SK-N-SH (cell line): ENCODE data around the gene OR2S2. TPM values are rescaled to one million over a fixed set of nuclear protein-coding genes. Genes with fewer than 3 reads are reported as not detected.

ENCODE experiments used
- CTCF ChIA-PET: fragments of 300-600, 350-600 bp; formaldehyde crosslinking; extraction: SDS; loops from one replicate; lab custom pipeline; 2021; lab: Yijun Ruan, JAX
- POLR2A ChIA-PET: fragments of 350-600 bp; sonication (Branson Sonifier 250); formaldehyde crosslinking; extraction: SDS; loops from one replicate; lab custom pipeline; 2020; ENCODE audit warnings: antibody characterized with exemption, inconsistent platforms; lab: Yijun Ruan, JAX
- DNase-seq: peaks from one replicate; pipeline ENCODE4 v3.0.0; 2012
- H2AFZ ChIP-seq: fragments of 200-600 bp; sonication (generic); 2 replicates; pipeline ENCODE4 v1.8.1; 2016; ENCODE audit warnings: antibody characterized with exemption, mild to moderate bottlenecking, low read depth
- H3F3A ChIP-seq: fragments of 200-600 bp; sonication (generic); replicated peaks from 2 replicates; pipeline ENCODE3; 2016; ENCODE audit warnings: antibody characterized with exemption, mild to moderate bottlenecking; ENCODE audit not compliant: insufficient read depth
- H3K27ac ChIP-seq, 2 experiments: fragments of 200-500 bp in 1 of 2; fragments of 200-600 bp in 1 of 2; sonication (Bioruptor generic) in 1 of 2; sonication (generic), shearing (Covaris generic) in 1 of 2; 2 replicates each; pipeline versions ENCODE4 v1.5.1 to v1.6.1; 2014 to 2016; ENCODE audit warnings: low read depth in 2 of 2, inconsistent platforms in 1 of 2, low read length in 1 of 2, mild to moderate bottlenecking in 1 of 2, mixed read lengths in 1 of 2
- H3K27me3 ChIP-seq: fragments of 200-600 bp; sonication (generic), shearing (Covaris generic); 2 replicates; pipeline ENCODE4 v1.6.1; 2016; ENCODE audit warnings: mixed run types; ENCODE audit not compliant: insufficient read depth
- H3K36me3 ChIP-seq, 2 experiments: fragments of 200-500 bp in 1 of 2; fragments of 200-600 bp in 1 of 2; sonication (Bioruptor generic) in 1 of 2; sonication (generic) in 1 of 2; replicated peaks in 1 of 2; 2 replicates each; pipeline versions ENCODE3 to v1.5.1; 2014 to 2016; ENCODE audit warnings: low read length in 1 of 2, mild to moderate bottlenecking in 1 of 2; ENCODE audit not compliant: insufficient read depth in 2 of 2, control insufficient read depth in 1 of 2
- H3K4me1 ChIP-seq, 2 experiments: fragments of 200-500 bp in 1 of 2; fragments of 200-600 bp in 1 of 2; sonication (Bioruptor generic) in 1 of 2; sonication (generic), shearing (Covaris generic) in 1 of 2; 2 replicates each; pipeline versions ENCODE4 v1.5.1 to v1.6.1; 2014 to 2016; ENCODE audit warnings: low read depth in 1 of 2, low read length in 1 of 2, mixed run types in 1 of 2; ENCODE audit not compliant: insufficient read depth in 2 of 2, control insufficient read depth in 1 of 2
- H3K4me2 ChIP-seq: fragments of 200-600 bp; sonication (generic), shearing (Covaris generic); 2 replicates; pipeline ENCODE4 v1.6.1; 2017; ENCODE audit warnings: mixed run types
- H3K4me3 ChIP-seq, 2 experiments: fragments of 200-500 bp in 1 of 2; fragments of 200-600 bp in 1 of 2; sonication (Bioruptor generic) in 1 of 2; sonication (generic), shearing (Covaris generic) in 1 of 2; 2 replicates each; pipeline versions ENCODE4 v1.5.1 to v1.8.1; 2014 to 2016; ENCODE audit warnings: low read depth in 2 of 2, inconsistent platforms in 1 of 2, low read length in 1 of 2, mild to moderate bottlenecking in 1 of 2, mixed read lengths in 1 of 2, moderate library complexity in 1 of 2
- H3K79me2 ChIP-seq: fragments of 200-600 bp; sonication (generic); 2 replicates; pipeline ENCODE4 v1.8.1; 2017; ENCODE audit warnings: mild to moderate bottlenecking; ENCODE audit not compliant: insufficient read depth
- H3K9ac ChIP-seq: fragments of 200-600 bp; sonication (generic); 2 replicates; pipeline ENCODE4 v1.6.1; 2017; ENCODE audit warnings: mixed run types
- H3K9me2 ChIP-seq: fragments of 200-600 bp; sonication (generic); 2 replicates; pipeline ENCODE4 v1.6.1; 2017; ENCODE audit warnings: mixed run types
- H3K9me3 ChIP-seq: fragments of 200-600 bp; sonication (generic); 2 replicates; pipeline ENCODE4 v1.6.1; 2017; ENCODE audit warnings: mixed run types, mild to moderate bottlenecking, moderate library complexity
- H4K20me1 ChIP-seq: fragments of 200-600 bp; sonication (generic); 2 replicates; pipeline ENCODE4 v1.6.1; 2017; ENCODE audit warnings: mild to moderate bottlenecking, mixed run types; ENCODE audit not compliant: insufficient read depth
- ELF1 ChIP-seq: IDR thresholded peaks from 2 replicates; pipeline ENCODE4 v1.4.0; 2012
- IRF3 ChIP-seq: fragments of 150-350 bp; IDR thresholded peaks from 2 replicates; pipeline ENCODE4 v1.6.1; 2016; ENCODE audit warnings: mild to moderate bottlenecking, low read depth, low read length
- RCOR1 ChIP-seq: fragments of 150-350 bp; IDR thresholded peaks from 2 replicates; pipeline ENCODE4 v1.6.1; 2017; ENCODE audit warnings: antibody characterized with exemption, low read length
- REST ChIP-seq: IDR thresholded peaks from 2 replicates; pipeline ENCODE4 v1.6.1; 2012; ENCODE audit warnings: mild to moderate bottlenecking, low read depth, low read length, moderate library complexity
- ZBTB33 ChIP-seq: IDR thresholded peaks from 2 replicates; pipeline ENCODE4 v1.4.0; 2012; ENCODE audit warnings: low read depth, borderline replicate concordance
- WGBS: methylation state at CpG from one replicate; pipeline ENCODE4 v1.1.6; 2017; ENCODE audit warnings: low lambda C conversion rate; 5-methylcytosine and 5-hydroxymethylcytosine counted together
- polyA plus RNA-seq, 3 experiments: library from polyadenylated mRNA; depleted of rRNA; stranded (reverse); fragments of >200 nt; gene quantifications; 2 replicates each; pipeline ENCODE4 v1.2.3, GENCODE V29; 2012

OR2S2 gene
- polyA plus RNA-seq, 1 of the 3 experiments (the other 2 are of a cell fraction) = not detected

GRCh38 chr9:35940458-35941407 is 17.2 kb downstream of the OR2S2 start:
- H3K27me3 ChIP-seq = no peaks in the 10 kb centered on the region

More at GRCh38 chr9:35940458-35941407, 17.2 kb downstream of the OR2S2 start:
- Histone ChIP-seq H3K79me2 (no peaks in the 10 kb centered on the region), H3K4me2 (no peak overlapping the region), H3K4me1 (peaks cover 2 to 3% of the 10 kb centered on the region in 2 experiments; a peak in 2 of 4 replicates), H3K9me2 (no peaks in the 10 kb centered on the region), H3K9me3 (no peaks in the 10 kb centered on the region), H3K9ac (no peak overlapping the region), H3K4me3 (no peak overlapping the region), H4K20me1 (no peaks in the 10 kb centered on the region), H2AFZ (no peak overlapping the region), H3F3A (peaks cover 12% of the 10 kb centered on the region), H3K27ac (no peak overlapping the region), H3K36me3 (no peaks in the 10 kb centered on the region)
- DNase-seq = no peak
- ChIA-PET CTCF (interaction anchor here (1.1 to 8.8 kb wide), 5 partner anchors 9 to 67 kb away, joined by 3 to 94 read pairs (median 7); partner anchors contain the start of gene HRCT1), POLR2A (no interaction called here)
- TF ChIP-seq IRF3 (no peak), REST (no peak), ELF1 (no peak), RCOR1 (no peak), ZBTB33 (no peak)
- 87% methylated on average over 7 of the region's 7 CpGs for WGBS
